ENCODE data around the gene C5orf46. TPM values are rescaled to one million over a fixed set of nuclear protein-coding genes. Genes with fewer than 3 reads are reported as not detected.
A peak's percentile ranks its signal among the peaks of the same experiment; 100 is the strongest.
"Not testable (repeated sequence)": the region's sequence is repeated elsewhere in the genome, so short reads cannot be mapped to it uniquely, and the experiment has no call there.

The C5orf46 gene
- total RNA-seq = not detected
- not detected for polyA plus RNA-seq
- not detected for total RNA-seq

GRCh38 chr5:147906326-147907095 lies at the start of gene C5orf46:
Gene C5orf46, minus strand, starts transcription at chr5:147906538. Its CDS starts 37 bp downstream, at chr5:147906501.
- H3K27ac Mint-ChIP-seq = peak within 1 kb of the TSS in 1 of 9 donors; percentile 4
- CTCF ChIA-PET = no interaction called here
- H3K4me3 Mint-ChIP-seq = no peak within 1 kb of the TSS
- H3K4me1 ChIP-seq (ENCODE audit: control insufficient read depth in 2 of 2, insufficient read depth in 2 of 2, low read length in 2 of 2) = no peaks in the 10 kb centered on the region
- POLR2A ChIA-PET = no interaction called here
- H3K27ac ChIP-seq (ENCODE audit: low read depth, low read length) = no peak within 1 kb of the TSS
- H3K27me3 ChIP-seq (ENCODE audit: control insufficient read depth in 2 of 2, insufficient read depth in 2 of 2, low read length in 2 of 2) = peaks cover 0 to 3% of the 10 kb centered on the region in 2 donors
- no peaks in the 10 kb centered on the region for H3K36me3 ChIP-seq (ENCODE audit: control insufficient read depth in 2 of 3, insufficient read depth in 3 of 3, low read length in 3 of 3)
- peaks cover 0 to 7% (median 0%) of the 10 kb centered on the region in 11 donors for H3K9me3 Mint-ChIP-seq
- H3K36me3 Mint-ChIP-seq = no peaks in the 10 kb centered on the region
- no peak for DNase-seq
- intact Hi-C loops (cut with micrococcal nuclease) = no loop called here
- H3K27me3 Mint-ChIP-seq = no peaks in the 10 kb centered on the region
- H3K9me3 ChIP-seq (ENCODE audit: control insufficient read depth in 2 of 3, low read length in 3 of 3) = no peaks in the 10 kb centered on the region
- H3K4me3 ChIP-seq (ENCODE audit: low read length) = no peak within 1 kb of the TSS
- ATAC-seq = no peak
- no peaks in the 10 kb centered on the region for H3K4me1 Mint-ChIP-seq

GRCh38 chr5:147954971-147955370 lies 48.6 kb upstream of the C5orf46 start:
- H3K4me3 ChIP-seq (ENCODE audit: low read length) = no peak overlapping the region
- H3K36me3 Mint-ChIP-seq = no peaks in the 10 kb centered on the region
- H3K36me3 ChIP-seq (ENCODE audit: control insufficient read depth in 2 of 3, insufficient read depth in 3 of 3, low read length in 3 of 3) = no peaks in the 10 kb centered on the region
- intact Hi-C loops (cut with micrococcal nuclease) = no loop called here
- no peaks in the 10 kb centered on the region for H3K4me1 ChIP-seq (ENCODE audit: control insufficient read depth in 2 of 2, insufficient read depth in 2 of 2, low read length in 2 of 2)
- DNase-seq = no peak
- H3K4me1 Mint-ChIP-seq = no peaks in the 10 kb centered on the region
- ChIA-PET POLR2A (no interaction called here), CTCF (no interaction called here)
- H3K27ac Mint-ChIP-seq = no peak overlapping the region
- H3K27me3 Mint-ChIP-seq = peaks cover 0 to 4% (median 0%) of the 10 kb centered on the region in 5 donors
- no peaks in the 10 kb centered on the region for H3K27me3 ChIP-seq (ENCODE audit: control insufficient read depth in 2 of 2, insufficient read depth in 2 of 2, low read length in 2 of 2)
- H3K9me3 Mint-ChIP-seq = peaks cover 0 to 1% (median 0%) of the 10 kb centered on the region in 11 donors
- no peak overlapping the region for H3K27ac ChIP-seq (ENCODE audit: low read depth, low read length)
- no peak for ATAC-seq
- H3K4me3 Mint-ChIP-seq = no peak overlapping the region
- no peaks in the 10 kb centered on the region for H3K9me3 ChIP-seq (ENCODE audit: control insufficient read depth in 2 of 3, low read length in 3 of 3)

- intact Hi-C loops (cut with micrococcal nuclease) = no loop called here
- ATAC-seq = no peak
- Histone ChIP-seq H3K4me1 (ENCODE audit: control insufficient read depth in 2 of 2, insufficient read depth in 2 of 2, low read length in 2 of 2) (no peaks in the 10 kb centered on the region), H3K27ac (ENCODE audit: low read depth, low read length) (no peak overlapping the region), H3K27me3 (ENCODE audit: control insufficient read depth in 2 of 2, insufficient read depth in 2 of 2, low read length in 2 of 2) (no peaks in the 10 kb centered on the region), H3K4me3 (ENCODE audit: low read length) (no peak overlapping the region), H3K9me3 (ENCODE audit: control insufficient read depth in 2 of 3, low read length in 3 of 3) (no peaks in the 10 kb centered on the region), H3K36me3 (ENCODE audit: control insufficient read depth in 2 of 3, insufficient read depth in 3 of 3, low read length in 3 of 3) (no peaks in the 10 kb centered on the region)
- ChIA-PET POLR2A (no interaction called here), CTCF (no interaction called here)
- Mint-ChIP-seq H3K4me3 (no peak overlapping the region), H3K27me3 (peaks cover 0 to 5% (median 4%) of the 10 kb centered on the region in 5 donors), H3K9me3 (peaks cover 0 to 4% (median 0%) of the 10 kb centered on the region in 11 donors), H3K4me1 (no peaks in the 10 kb centered on the region), H3K36me3 (no peaks in the 10 kb centered on the region), H3K27ac (no peak overlapping the region)
- peak in 2 of 9 donors; percentile 1 for DNase-seq
Observed at GRCh38 chr5:147949711-147950573, 43.6 kb upstream of the C5orf46 start.

- H3K27me3 ChIP-seq (ENCODE audit: control insufficient read depth in 2 of 2, insufficient read depth in 2 of 2, low read length in 2 of 2); H3K4me1 Mint-ChIP-seq; CTCF ChIA-PET; H3K36me3 Mint-ChIP-seq; H3K4me1 ChIP-seq (ENCODE audit: control insufficient read depth in 2 of 2, insufficient read depth in 2 of 2, low read length in 2 of 2); H3K9me3 Mint-ChIP-seq; ATAC-seq; DNase-seq; H3K9me3 ChIP-seq (ENCODE audit: control insufficient read depth in 2 of 3, low read length in 3 of 3); H3K27ac ChIP-seq (ENCODE audit: low read depth, low read length); H3K4me3 Mint-ChIP-seq; POLR2A ChIA-PET; H3K36me3 ChIP-seq (ENCODE audit: control insufficient read depth in 2 of 3, insufficient read depth in 3 of 3, low read length in 3 of 3); intact Hi-C loops (cut with micrococcal nuclease); H3K27ac Mint-ChIP-seq; H3K4me3 ChIP-seq (ENCODE audit: low read length); H3K27me3 Mint-ChIP-seq: not testable (repeated sequence)
Observed at GRCh38 chr5:147946658-147947274, 40.4 kb upstream of the C5orf46 start.

- ChIA-PET CTCF (no interaction called here), POLR2A (no interaction called here)
- no peak overlapping the region for H3K4me3 ChIP-seq (ENCODE audit: low read length)
- no peaks in the 10 kb centered on the region for H3K4me1 Mint-ChIP-seq
- H3K27me3 ChIP-seq (ENCODE audit: control insufficient read depth in 2 of 2, insufficient read depth in 2 of 2, low read length in 2 of 2) = no peaks in the 10 kb centered on the region
- intact Hi-C loops (cut with micrococcal nuclease) = no loop called here
- H3K9me3 ChIP-seq (ENCODE audit: control insufficient read depth in 2 of 3, low read length in 3 of 3) = no peaks in the 10 kb centered on the region
- H3K4me1 ChIP-seq (ENCODE audit: control insufficient read depth in 2 of 2, insufficient read depth in 2 of 2, low read length in 2 of 2) = no peaks in the 10 kb centered on the region
- ATAC-seq (no peak), DNase-seq (no peak)
- H3K36me3 Mint-ChIP-seq = no peaks in the 10 kb centered on the region
- no peak overlapping the region for H3K27ac ChIP-seq (ENCODE audit: low read depth, low read length)
- peaks cover 0 to 14% (median 5%) of the 10 kb centered on the region in 5 donors for H3K27me3 Mint-ChIP-seq
- H3K36me3 ChIP-seq (ENCODE audit: control insufficient read depth in 2 of 3, insufficient read depth in 3 of 3, low read length in 3 of 3) = no peaks in the 10 kb centered on the region
- no peak overlapping the region for H3K4me3 Mint-ChIP-seq
- peaks cover 0 to 9% (median 2%) of the 10 kb centered on the region in 11 donors for H3K9me3 Mint-ChIP-seq
- no peak overlapping the region for H3K27ac Mint-ChIP-seq
Observed at GRCh38 chr5:147939431-147940114, 33.2 kb upstream of the C5orf46 start.

- no peaks in the 10 kb centered on the region for H3K27me3 ChIP-seq (ENCODE audit: control insufficient read depth in 2 of 2, insufficient read depth in 2 of 2, low read length in 2 of 2)
- H3K4me3 ChIP-seq (ENCODE audit: low read length) = no peak overlapping the region
- H3K36me3 Mint-ChIP-seq = no peaks in the 10 kb centered on the region
- no peak overlapping the region for H3K27ac ChIP-seq (ENCODE audit: low read depth, low read length)
- H3K9me3 ChIP-seq (ENCODE audit: control insufficient read depth in 2 of 3, low read length in 3 of 3) = no peaks in the 10 kb centered on the region
- H3K27me3 Mint-ChIP-seq = peaks cover 0 to 18% (median 5%) of the 10 kb centered on the region in 5 donors
- intact Hi-C loops (cut with micrococcal nuclease) = no loop called here
- no peak overlapping the region for H3K27ac Mint-ChIP-seq
- no peak for DNase-seq
- H3K4me1 Mint-ChIP-seq = peaks cover 0 to 1% (median 0%) of the 10 kb centered on the region in 7 donors
- no peak for ATAC-seq
- H3K4me3 Mint-ChIP-seq = no peak overlapping the region
- no peaks in the 10 kb centered on the region for H3K36me3 ChIP-seq (ENCODE audit: control insufficient read depth in 2 of 3, insufficient read depth in 3 of 3, low read length in 3 of 3)
- ChIA-PET CTCF (no interaction called here), POLR2A (no interaction called here)
- no peaks in the 10 kb centered on the region for H3K4me1 ChIP-seq (ENCODE audit: control insufficient read depth in 2 of 2, insufficient read depth in 2 of 2, low read length in 2 of 2)
- peaks cover 0 to 9% (median 0%) of the 10 kb centered on the region in 11 donors for H3K9me3 Mint-ChIP-seq
Observed at GRCh38 chr5:147935032-147935431, 28.7 kb upstream of the C5orf46 start.
